ENCODE results near the gene PTBP2. TPM values are rescaled to one million over a fixed set of nuclear protein-coding genes. Genes with fewer than 3 reads are reported as not detected.

PTBP2 gene, protein sequence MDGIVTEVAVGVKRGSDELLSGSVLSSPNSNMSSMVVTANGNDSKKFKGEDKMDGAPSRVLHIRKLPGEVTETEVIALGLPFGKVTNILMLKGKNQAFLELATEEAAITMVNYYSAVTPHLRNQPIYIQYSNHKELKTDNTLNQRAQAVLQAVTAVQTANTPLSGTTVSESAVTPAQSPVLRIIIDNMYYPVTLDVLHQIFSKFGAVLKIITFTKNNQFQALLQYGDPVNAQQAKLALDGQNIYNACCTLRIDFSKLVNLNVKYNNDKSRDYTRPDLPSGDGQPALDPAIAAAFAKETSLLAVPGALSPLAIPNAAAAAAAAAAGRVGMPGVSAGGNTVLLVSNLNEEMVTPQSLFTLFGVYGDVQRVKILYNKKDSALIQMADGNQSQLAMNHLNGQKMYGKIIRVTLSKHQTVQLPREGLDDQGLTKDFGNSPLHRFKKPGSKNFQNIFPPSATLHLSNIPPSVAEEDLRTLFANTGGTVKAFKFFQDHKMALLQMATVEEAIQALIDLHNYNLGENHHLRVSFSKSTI
- 24.0 TPM for total RNA-seq
- long read RNA-seq, partial matches to known transcripts, result 2 of 17 reads
- long read RNA-seq, other reads (novel, unspliced or antisense), result 13 of 17 reads

DNA sequence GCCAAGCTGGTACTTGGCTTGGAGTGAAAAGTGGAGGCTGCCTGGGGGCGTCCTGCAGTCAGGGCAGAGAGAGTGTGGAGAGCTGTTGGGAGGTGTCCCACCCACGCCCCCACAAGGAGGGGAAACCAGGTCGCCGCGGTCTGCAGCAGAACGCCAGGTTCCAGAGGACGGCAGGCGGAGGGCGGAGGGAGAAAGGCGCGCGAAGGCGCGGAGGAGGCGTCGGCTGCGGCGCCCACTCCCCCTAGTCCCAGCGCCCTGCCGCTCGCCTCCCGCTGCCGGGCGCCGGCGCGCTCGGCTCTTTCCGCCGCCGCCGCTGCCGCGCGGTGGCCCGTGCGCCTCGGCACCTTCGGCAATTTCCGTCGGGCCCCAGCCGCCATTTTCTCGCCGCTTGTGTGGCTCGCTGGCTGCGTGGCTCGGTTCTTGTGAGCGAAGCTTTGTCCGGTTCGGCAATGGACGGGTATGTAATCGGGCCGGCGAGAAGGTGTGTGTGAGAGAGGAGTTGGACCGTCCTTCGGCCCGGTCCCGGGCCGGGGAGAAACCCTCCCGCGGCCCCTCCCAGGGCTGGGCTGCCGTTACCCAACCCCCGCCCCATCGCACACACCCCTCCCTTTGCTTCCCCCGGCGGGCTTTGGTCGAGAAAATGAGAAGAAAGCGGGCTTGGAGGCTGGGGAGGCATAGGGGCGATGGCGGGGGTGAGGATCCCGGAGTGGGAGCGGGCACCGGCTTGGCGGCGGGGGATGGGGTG, at the start of gene PTBP2:
Gene PTBP2, plus strand, starts transcription at position 369 of the 745 bp plus-strand sequence. Its CDS starts 81 bp downstream, at position 450.
- peak; percentile 95 for DNase-seq (ENCODE audit: low spot score)

DNA sequence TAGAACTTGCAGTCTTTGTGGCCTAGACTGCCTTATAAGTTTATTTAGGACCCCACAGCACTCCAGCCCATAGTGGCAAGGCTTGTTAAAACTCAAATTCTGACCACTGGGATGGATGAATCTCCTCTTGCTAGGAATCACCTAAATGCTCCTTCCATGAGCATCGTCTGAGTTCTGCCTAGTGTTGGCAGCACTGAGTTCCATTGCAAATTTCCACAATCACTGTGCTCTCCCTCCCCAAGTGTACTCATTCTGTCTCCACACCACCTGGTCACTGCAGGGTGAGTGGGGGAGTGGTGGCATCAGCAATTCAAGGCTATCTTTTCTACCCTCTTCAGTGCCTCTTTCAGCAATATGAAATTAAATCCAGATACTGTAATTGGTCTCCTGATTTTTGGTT, 46.7 kb upstream of the PTBP2 start:
- DNase-seq (ENCODE audit: low spot score), result no peak

DNA sequence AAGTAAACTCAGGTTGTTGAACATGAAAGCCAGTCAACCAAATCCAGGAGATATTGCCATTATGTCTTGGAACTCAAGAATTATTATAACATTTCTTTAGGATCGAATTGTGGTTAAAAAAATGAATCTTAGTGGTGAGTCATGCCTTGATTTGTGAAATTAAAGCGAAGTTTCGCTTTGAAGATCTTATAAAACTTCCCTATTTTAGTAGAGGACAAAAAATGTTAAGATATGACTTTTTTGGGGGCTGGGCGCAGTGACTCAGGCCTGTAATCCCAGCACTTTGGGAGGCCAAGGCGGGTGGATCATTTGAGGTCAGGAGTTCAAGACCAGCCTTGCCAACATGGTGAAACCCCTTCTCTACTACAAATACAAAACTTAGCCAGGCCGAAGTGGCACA, 39.5 kb upstream of the PTBP2 start:
- DNase-seq (ENCODE audit: low spot score), result no peak

DNA sequence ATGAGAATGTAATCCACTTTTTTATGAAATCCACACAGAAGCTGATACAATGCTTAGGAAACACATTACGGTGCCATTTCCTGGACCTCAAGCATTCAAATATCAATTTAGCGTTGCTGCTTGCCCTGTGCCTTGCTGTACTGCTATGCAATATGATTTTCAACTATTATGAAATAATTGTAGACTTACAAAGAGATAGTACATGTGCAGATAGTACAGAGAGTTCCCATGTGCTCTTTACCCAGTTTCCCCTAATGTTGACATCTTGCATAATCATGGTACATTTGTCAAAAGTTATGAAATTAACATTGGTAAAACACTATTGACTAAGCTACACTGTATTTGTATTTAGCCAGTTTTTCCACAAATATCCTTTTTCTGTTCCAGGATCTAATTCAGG, 37.7 kb upstream of the PTBP2 start:
- no peak for DNase-seq (ENCODE audit: low spot score)

DNA sequence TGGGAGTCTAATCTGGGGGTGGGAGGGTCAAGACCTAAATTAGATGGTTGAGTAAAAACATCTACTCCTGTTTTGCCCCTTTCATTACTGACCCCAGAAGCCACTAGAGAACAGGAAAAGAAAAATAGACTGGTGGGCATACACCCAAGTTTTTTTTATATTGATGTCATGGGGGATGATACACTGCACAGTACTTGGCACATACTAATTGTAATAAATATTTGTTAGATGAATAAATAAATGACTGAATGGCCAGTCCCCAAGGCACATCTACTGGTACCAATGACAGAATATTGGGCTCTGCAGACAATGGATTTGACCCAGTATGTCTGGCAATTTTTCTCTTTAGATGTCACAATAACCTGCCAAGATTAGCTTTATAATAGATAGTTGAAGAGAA, 36.8 kb upstream of the PTBP2 start:
- DNase-seq (ENCODE audit: low spot score), result no peak

DNA sequence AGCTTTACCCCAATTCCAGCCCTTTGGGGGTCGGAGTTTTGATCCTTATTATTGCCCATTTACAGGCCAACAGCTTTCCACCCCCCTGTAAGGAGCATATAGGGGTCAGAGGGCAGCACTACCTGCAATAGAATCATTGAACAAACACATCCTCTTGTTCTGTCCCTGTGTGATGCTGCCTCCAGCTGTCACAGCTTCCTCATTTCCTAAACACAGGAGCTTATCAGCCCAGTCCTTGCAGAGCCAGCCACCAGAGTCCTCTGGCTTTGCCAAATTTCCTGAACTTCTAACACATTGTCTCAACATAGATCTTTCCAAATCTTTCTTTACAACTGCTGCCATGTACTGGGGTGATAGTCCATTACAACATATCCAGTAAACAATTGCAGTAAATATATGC, 32.8 kb upstream of the PTBP2 start:
- DNase-seq (ENCODE audit: low spot score), result no peak

DNA sequence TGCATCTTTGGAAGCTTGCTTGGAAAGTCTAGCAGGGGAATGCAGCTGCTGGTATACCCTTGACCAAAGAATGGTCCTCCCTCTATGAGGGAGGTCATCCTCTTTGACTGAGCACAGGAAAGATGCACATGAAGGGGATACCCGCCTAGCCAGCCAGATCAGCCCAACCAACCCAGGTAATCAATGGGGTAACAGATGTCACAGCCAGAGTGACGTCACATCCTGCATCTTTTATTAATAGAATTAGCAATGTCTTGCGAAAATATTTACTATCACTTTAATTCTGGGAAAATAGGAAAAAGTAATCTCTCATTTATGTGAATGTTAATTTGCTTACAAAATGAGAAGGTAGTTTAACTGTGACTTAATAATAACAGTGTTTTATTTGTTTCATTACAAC, 25.6 kb upstream of the PTBP2 start:
- no peak for DNase-seq (ENCODE audit: low spot score)

DNA sequence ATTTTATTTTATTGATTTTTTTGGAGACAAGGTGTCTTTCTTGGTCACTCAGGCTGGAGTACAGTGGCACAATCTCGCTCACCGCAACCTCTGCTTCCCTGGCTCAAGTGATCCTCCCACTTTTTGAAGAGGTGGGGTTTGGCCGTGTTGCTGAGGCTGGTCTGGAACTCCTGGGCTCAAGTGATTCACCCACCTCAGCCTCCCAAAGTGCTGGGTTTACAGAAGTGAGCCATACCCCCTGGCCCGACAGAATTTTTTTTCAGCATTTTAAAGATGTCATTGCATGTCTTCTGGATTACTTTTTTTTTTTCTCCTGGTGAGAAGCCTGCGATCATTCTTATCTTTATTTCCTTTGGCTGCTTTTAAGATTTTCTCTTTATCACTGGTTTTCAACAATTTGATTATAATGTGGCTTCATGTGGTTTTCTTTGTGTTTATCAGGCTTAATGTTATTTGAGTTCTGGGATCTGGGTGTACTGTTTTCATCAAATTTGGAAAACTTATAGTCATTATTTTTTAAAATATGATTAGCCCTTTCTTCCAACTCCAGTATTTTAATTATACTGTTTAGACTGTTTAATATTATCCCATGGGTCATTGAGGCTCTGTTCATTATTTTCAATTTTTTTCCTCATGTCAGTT, 23.1 kb upstream of the PTBP2 start:
- DNase-seq (ENCODE audit: low spot score), result no peak

DNA sequence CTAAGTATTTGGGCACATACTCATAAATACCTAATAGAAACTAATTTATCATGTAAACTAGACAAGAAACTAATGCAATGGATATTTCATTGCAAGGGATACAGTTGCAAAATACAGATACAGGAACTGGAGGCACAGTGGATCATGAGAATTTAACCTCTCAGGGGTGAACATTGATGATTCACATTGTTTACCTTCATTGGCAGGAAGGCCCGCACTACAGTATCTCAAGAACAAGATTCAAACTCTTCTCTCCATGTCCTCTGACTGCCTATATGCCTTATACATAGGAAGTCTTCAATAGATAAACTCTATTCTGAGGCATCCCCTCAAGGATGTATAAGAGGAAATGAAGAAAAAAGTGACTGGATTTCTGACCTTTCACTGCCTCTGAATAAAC, 18.4 kb upstream of the PTBP2 start:
- DNase-seq (ENCODE audit: low spot score), result no peak

DNA sequence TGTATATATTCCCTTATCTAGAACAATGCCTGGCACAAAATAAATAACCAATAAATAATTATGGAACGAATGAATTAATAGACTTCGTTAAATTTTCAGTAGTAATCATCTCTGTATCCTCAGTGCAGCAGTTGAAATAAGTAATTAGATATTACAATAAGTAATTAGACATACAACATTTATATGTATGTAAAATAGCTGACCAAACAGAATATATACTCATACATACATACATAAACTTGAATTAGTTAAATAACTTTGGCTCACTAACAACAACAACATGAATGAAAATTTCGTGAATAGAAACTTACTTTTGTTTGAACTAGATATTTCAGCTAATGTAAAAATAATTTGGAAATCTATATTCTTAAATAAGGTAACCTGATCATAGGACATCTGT, 14.6 kb upstream of the PTBP2 start:
- DNase-seq (ENCODE audit: low spot score), result no peak

DNA sequence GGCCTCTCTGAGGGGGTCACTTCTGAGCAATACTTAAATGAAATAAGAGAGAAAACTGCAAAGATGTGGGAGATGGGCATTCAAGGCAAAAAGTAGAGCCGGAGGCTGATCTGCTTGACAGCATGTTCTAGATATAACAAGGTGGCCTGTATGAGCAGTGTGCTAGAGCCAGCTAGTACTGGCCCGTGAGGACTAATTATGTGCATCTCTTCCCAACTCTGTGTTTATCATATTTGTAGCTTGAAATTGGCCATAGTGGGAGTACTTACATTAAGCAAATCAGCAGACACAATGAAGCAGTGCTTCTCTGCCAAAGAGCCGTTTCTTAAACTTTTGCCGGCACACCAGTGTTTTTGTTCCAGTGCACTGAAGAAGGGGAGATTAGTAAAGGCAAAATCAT, 13.1 kb upstream of the PTBP2 start:
- DNase-seq (ENCODE audit: low spot score), result no peak

DNA sequence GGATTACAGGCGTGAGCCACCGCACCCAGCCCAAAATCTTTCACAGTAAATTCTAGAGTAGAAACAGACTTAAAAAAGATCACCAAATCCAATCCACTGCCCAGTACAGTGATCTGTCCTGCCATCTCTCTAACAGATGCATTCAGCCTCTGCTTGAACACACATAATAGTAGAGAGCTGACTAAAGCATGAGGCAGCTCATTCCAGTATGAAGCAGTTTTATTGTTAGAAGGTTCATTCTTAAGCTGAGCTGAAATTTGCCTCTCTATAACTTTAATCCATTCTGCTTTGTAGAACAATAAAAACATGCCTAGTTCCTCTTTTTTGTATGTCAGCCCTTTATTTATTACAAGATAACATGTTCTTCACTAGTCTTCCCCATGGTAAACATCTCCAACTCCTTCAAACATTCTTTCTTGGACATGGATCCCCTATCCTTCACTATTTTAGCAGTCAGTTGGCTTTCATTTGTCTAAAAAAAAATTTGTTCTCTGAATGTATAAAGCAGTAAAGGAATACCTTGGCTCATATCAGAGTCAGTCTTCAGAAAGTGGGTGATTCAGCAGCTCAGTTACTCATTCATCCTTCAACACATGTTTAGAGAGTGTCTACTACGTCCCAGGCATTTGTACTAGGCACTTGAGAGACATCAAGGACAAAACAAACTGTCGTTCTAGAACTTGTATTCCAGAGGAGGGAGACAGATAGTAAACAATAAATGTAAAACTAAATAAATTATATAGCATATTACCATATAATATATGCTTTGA, 10.7 kb upstream of the PTBP2 start:
- DNase-seq (ENCODE audit: low spot score), result no peak

DNA sequence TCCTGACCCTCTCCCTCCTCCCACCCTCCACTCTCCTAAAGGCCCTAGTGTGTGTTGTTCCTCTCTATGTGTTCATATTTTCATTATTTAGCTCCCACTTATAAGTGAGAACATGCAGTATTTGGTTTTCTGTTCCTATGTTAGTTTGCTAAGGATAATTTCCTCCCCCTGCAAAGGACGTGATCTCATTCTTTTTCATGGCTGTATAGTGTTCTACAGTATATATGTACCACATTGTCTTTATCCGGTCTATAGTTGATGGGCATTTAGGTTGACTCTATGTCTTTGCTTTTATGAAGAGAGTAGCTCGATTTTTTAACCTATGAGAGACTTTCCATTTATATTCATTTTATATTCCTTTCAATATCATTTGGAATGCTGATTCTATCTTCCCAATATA, 7.9 kb upstream of the PTBP2 start:
- no peak for DNase-seq (ENCODE audit: low spot score)

DNA sequence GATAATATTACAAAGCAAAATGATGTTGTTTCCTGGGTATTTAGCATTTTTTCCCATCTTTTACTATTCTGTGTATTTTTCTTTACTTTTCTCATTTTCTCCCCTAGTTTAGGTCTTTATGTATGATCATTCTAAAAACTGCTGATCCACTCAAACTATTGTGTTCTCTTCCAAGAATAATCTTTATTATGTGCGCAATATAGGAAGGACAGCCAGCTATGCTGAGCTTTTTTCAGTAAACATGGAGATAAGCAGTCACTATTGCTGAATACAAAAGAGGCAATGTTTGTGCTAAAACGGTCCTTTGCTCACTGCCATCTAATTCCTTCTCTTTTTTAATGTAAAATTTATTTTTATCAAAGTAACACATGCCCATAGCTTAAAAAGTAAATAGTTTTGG, 6.7 kb upstream of the PTBP2 start:
- DNase-seq (ENCODE audit: low spot score), result no peak

DNA sequence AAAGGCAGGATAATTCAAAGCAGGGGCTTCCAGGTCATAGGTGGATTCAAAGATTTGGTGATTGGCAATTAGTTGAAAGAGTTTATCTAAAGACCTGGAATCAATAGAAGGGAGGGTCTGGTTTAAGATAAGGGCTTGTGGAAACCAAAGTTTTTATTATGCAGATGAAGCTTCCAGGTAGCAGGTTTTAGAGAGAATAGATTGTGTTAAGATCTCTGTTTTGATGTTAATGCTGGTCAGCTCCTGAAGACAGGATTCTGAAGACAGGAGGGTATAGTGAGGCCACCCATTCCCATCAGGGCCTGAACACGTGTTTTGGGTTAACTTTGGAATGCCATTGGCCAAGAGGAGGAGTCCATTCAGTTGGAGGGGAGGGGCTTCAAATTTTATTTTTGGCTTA, 6.1 kb upstream of the PTBP2 start:
- DNase-seq (ENCODE audit: low spot score), result no peak

DNA sequence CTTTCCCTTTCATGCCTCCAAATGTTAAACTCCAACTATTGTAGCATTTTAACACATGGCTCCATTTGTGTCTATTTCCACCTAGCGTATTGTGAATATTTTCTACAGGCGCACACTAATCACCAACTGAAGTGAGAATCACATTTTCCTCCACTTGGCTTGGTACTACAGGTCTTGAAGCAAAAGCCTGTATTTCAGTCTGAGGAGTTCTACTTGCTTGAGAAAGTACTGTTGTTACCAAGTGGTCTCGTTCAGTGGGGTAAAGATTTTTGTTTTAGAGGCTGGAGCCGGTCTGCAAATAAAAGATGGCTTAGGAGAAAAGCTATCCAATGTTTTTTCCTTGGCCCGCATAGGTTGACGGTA, 550 bp upstream of the PTBP2 start:
- DNase-seq (ENCODE audit: low spot score), result no peak

DNA sequence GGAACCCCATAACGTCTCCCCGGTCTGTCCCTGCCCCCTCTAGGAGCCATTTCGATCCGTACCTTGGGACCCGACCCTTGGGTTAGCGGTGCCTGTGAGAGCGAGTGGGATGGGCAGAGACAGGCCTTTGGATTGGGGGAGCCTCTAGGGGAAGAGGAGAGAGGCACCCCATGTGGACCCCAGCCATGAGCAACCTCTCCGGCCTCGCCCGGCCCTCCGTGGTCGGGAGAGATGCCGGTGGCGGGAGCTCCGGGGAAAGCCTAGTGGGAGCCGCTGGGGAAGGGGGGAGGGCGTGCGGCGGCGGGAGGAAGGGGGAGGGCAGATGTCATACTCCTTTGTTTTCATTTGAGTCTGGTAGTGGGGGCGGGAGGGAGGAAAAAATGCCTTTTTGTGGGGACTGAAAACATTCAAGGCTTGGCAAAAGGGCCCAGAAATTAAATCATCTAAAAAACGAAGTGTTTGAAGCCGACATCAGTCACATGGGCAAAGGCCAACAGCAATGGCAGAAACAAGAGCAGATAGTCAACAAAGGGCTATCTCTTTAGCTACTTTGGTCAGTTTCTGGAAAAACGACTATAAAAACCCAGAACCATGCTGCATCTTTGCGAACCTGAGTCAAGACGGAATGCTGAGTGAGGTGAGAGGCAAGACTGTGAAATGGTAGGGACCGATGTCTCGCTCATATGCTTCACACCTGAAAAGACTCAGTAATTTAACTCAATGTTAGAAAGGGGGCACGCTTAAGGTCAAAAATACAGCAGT, 758 bp downstream of the PTBP2 start:
- DNase-seq (ENCODE audit: low spot score), result no peak

DNA sequence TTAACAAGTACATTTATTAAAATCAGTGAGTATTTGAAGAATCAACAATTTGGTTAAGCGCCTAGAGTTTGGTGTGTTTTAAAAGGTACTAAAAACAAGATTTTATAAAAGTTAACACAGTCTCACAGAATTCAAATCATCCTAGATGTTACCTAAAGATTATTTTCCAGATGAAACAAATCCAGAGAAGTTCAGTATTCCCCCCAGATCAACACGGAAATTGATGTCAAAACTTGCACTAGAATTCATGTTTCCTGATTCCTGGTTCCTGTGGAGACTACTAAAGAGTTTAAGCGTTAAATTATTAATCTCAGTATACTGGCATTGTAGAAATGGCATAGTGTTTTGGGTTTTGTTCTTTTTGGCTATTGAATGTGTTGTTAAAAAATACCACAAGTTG, 1.4 kb downstream of the PTBP2 start:
- DNase-seq (ENCODE audit: low spot score), result no peak

DNA sequence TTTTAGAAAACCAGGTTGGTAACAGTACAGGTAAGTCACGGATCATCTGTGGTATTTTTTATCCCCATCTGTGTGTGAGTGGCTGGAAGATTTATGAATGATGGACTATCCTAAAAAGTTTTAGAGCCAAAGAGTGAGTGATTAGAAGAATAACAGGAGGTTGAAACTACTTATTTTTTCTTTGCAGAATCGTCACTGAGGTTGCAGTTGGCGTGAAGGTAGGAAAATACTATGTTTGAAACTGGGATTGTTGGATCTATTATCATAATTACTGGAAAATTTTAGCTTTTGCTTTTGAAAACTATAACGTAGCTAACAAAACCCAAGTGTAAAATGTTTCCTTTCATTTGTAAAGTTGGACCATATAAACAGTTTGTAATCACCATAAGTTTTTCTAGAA, 1.8 kb downstream of the PTBP2 start:
- no peak for DNase-seq (ENCODE audit: low spot score)

DNA sequence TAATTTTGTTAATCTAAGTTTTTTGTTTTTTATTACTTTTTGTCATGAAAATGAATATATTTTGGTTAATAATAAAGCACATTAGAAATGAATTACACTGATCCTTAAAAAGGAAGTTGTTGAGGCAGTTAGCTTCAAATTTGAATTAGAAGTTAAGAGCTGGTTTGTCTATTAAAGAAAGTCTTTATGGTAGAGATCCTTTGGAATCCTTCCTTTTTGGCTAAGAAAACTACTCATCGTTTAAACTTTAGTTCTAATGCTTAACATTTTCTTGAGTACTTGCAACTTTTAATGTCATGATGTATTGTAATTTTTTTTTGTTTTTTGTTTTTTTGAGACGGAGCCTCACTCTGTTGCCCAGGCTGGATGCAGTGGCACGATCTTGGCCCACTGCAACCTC, 2.4 kb downstream of the PTBP2 start:
- DNase-seq (ENCODE audit: low spot score), result no peak

DNA sequence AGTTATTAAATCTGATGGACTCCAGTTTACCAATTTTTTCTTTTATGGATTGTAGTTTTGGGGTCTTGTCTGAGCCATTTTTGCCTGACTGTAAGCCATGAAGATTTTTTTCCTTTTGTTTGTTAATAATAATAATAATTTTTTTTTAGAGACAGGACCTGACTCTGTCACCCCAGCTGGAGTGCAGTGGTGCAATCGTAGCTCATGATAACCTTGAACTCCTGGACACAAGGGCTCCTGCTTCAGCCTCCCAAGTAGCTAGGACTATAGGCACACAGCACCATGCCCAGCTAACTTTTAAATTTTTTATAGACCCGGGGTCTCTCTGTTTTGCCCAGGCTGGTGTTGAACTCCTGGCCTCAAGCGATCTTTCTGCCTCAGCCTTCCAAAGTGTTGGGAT, 6.3 kb downstream of the PTBP2 start:
- no peak for DNase-seq (ENCODE audit: low spot score)
